Caco-2 (cell line): ENCODE data around the gene CACNA2D4. TPM values are rescaled to one million over a fixed set of nuclear protein-coding genes. Genes with fewer than 3 reads are reported as not detected.

Source experiments
- BruUV-seq: library from RNA; stranded (reverse); fragments of 400-500 nt; replicated peaks from 2 replicates; lab custom pipeline; 2021; lab: Mats Ljungman, UMichigan
- CTCF ChIA-PET: fragments of 300-600 bp; sonication (Branson Sonifier 250); formaldehyde crosslinking; loops from one replicate; lab custom pipeline; 2022; ENCODE audit warnings: antibody characterized with exemption; lab: Charles Lee
- POLR2A ChIA-PET: fragments of 300-600 bp; sonication (Branson Sonifier 250); formaldehyde crosslinking; loops from one replicate; lab custom pipeline; 2022; ENCODE audit warnings: antibody characterized with exemption; lab: Charles Lee
- DNase-seq, 2 experiments: peaks; one replicate each; pipeline versions ENCODE4 v3.0.0 to v3.0.0-alpha.2; 2020 to 2022
- H3K27me3 ChIP-seq: replicated peaks from 2 replicates; pipeline ENCODE4 v1.6.0; 2011; ENCODE audit warnings: low read length; ENCODE audit not compliant: control insufficient read depth, insufficient read depth
- H3K36me3 ChIP-seq: 2 replicates; pipeline ENCODE4 v1.5.1; 2011; ENCODE audit warnings: low read length; ENCODE audit not compliant: control insufficient read depth, insufficient read depth
- H3K4me1 ChIP-seq: fragments of 250-450 bp; sonication (Bioruptor Pico); 2 replicates; pipeline ENCODE4 v1.5.1; 2020; ENCODE audit warnings: mild to moderate bottlenecking
- H3K4me3 ChIP-seq: 2 replicates; pipeline ENCODE4 v1.5.1; 2011; ENCODE audit warnings: low read depth, mild to moderate bottlenecking, control low read depth, low read length
- H3K9me3 ChIP-seq: fragments of 250-450 bp; sonication (Bioruptor Pico); 2 replicates; pipeline ENCODE4 v1.5.1; 2020; ENCODE audit warnings: mild to moderate bottlenecking, moderate library complexity
- H3K27ac Mint-ChIP-seq: one replicate; pipeline ENCODE4 v1.8.0; 2022; ENCODE audit warnings: mixed read lengths; ENCODE audit not compliant: unreplicated experiment
- H3K27me3 Mint-ChIP-seq: one replicate; pipeline ENCODE4 v1.8.0; 2022; ENCODE audit warnings: mixed read lengths; ENCODE audit not compliant: insufficient read depth, unreplicated experiment
- H3K36me3 Mint-ChIP-seq: one replicate; pipeline ENCODE4 v1.8.0; 2022; ENCODE audit warnings: mild to moderate bottlenecking, mixed read lengths; ENCODE audit not compliant: insufficient read depth, unreplicated experiment
- H3K4me1 Mint-ChIP-seq: one replicate; pipeline ENCODE4 v1.8.0; 2022; ENCODE audit warnings: low read depth, mixed read lengths; ENCODE audit not compliant: unreplicated experiment
- H3K4me3 Mint-ChIP-seq: one replicate; pipeline ENCODE4 v1.8.0; 2022; ENCODE audit warnings: mild to moderate bottlenecking, moderate library complexity, mixed read lengths; ENCODE audit not compliant: unreplicated experiment
- H3K9me3 Mint-ChIP-seq: one replicate; pipeline ENCODE4 v1.8.0; 2022; ENCODE audit warnings: mixed read lengths; ENCODE audit not compliant: unreplicated experiment
- intact Hi-C: fragments of 100-400 bp; cut with micrococcal nuclease; formaldehyde crosslinking; loops from one replicate; pipeline ENCODE4 v1.10.0; 2022; ENCODE audit not compliant: unreplicated experiment
- total RNA-seq: library from RNA; stranded (reverse); gene quantifications from 2 replicates; pipeline ENCODE4 v1.2.3, GENCODE V29; 2022
- TF ChIP-seq, protein P1 (sequence below), 2 experiments: fragments of 200-600 bp in 1 of 2; IDR thresholded peaks; 1 replicate in 1 of 2; 2 replicates in 1 of 2; pipeline versions ENCODE4 v1.5.1 to v1.8.0; 2011 to 2022; ENCODE audit warnings: antibody characterized with exemption in 1 of 2, control low read depth in 1 of 2, inconsistent platforms in 1 of 2, low read depth in 1 of 2, low read length in 1 of 2, mild to moderate bottlenecking in 1 of 2, moderate library complexity in 1 of 2; ENCODE audit not compliant: insufficient read depth in 1 of 2, severe bottlenecking in 1 of 2, unreplicated experiment in 1 of 2

Gene CACNA2D4
- total RNA-seq, 1 experiment from 2014 or later, result 2.2 TPM

DNA sequence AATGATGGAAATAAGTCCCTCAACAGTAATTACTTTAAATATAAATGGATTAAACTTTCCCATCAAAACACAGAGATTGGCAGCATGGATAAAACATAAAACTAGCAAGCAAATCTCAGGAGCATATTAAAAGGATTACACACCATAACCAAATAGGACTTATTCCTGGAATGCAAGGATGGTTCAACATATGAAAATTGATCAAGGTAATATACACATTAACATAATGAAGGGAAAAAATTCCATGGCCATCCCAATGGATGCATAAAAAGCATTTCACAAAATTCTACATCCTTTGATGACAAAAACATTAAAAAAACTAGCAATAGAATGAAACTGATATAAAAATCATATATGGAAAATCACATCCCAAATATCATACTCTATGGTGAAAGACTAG, 13.6 kb downstream of the CACNA2D4 start:
- Histone ChIP-seq H3K36me3 (no peaks in the 10 kb centered on the region), H3K9me3 (peaks cover 36% of the 10 kb centered on the region), H3K4me1 (no peaks in the 10 kb centered on the region), H3K4me3 (no peak overlapping the region), H3K27me3 (no peaks in the 10 kb centered on the region)
- Mint-ChIP-seq H3K4me1 (no peaks in the 10 kb centered on the region), H3K4me3 (no peak overlapping the region), H3K36me3 (no peaks in the 10 kb centered on the region), H3K27ac (no peak overlapping the region), H3K9me3 (peaks cover 40% of the 10 kb centered on the region), H3K27me3 (peaks cover 5% of the 10 kb centered on the region)
- TF ChIP-seq, protein P1, sequence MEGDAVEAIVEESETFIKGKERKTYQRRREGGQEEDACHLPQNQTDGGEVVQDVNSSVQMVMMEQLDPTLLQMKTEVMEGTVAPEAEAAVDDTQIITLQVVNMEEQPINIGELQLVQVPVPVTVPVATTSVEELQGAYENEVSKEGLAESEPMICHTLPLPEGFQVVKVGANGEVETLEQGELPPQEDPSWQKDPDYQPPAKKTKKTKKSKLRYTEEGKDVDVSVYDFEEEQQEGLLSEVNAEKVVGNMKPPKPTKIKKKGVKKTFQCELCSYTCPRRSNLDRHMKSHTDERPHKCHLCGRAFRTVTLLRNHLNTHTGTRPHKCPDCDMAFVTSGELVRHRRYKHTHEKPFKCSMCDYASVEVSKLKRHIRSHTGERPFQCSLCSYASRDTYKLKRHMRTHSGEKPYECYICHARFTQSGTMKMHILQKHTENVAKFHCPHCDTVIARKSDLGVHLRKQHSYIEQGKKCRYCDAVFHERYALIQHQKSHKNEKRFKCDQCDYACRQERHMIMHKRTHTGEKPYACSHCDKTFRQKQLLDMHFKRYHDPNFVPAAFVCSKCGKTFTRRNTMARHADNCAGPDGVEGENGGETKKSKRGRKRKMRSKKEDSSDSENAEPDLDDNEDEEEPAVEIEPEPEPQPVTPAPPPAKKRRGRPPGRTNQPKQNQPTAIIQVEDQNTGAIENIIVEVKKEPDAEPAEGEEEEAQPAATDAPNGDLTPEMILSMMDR (IDR thresholded peaks at IDR 0.05; ENCODE audit: insufficient read depth in 1 of 2, low read depth in 1 of 2, low read length in 1 of 2, severe bottlenecking in 1 of 2, unreplicated experiment in 1 of 2), result no peak
- CTCF ChIA-PET, result no interaction called here
- DNase-seq, result peak in 1 of 2 experiments; percentile 0
- POLR2A ChIA-PET, result interaction anchor here (0.6 kb wide), 1 partner anchor 214 kb away, joined by 3 read pairs; no protein-coding TSS in a partner anchor
- intact Hi-C loops, result no loop called here
- no TSS peak for BruUV-seq

DNA sequence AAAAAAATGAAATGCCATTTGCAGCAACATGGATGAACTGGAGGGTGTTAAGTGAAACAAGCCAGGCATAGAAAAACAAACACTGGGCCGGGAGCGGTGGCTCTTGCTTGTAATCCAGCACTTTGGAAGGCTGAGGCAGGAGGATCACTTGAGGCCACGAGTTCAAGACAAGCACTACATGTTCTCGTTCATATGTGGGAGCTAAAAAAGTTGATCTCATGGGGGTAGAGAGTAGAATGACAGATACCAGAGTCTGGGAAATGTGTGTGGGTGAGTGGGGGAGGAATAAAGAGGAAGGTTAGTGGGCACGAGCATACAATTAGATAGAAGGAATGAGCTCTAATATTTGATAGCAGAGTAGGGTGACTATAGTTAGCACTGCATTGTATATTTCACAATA, 21.5 kb downstream of the CACNA2D4 start:
- Mint-ChIP-seq H3K27ac (no peak overlapping the region), H3K36me3 (no peaks in the 10 kb centered on the region), H3K9me3 (peaks cover 18% of the 10 kb centered on the region), H3K27me3 (peaks cover 31% of the 10 kb centered on the region), H3K4me3 (no peak overlapping the region), H3K4me1 (no peaks in the 10 kb centered on the region)
- ChIA-PET CTCF (no interaction called here), POLR2A (no interaction called here)
- Histone ChIP-seq H3K27me3 (no peaks in the 10 kb centered on the region; the same call in 1 of the 2 replicates), H3K4me3 (no peak overlapping the region), H3K36me3 (no peaks in the 10 kb centered on the region), H3K9me3 (peaks cover 5% of the 10 kb centered on the region; the same call in 1 of the 2 replicates), H3K4me1 (no peaks in the 10 kb centered on the region)
- intact Hi-C loops, result no loop called here
- TF ChIP-seq, protein P1 (IDR thresholded peaks at IDR 0.05; ENCODE audit: insufficient read depth in 1 of 2, low read depth in 1 of 2, low read length in 1 of 2, severe bottlenecking in 1 of 2, unreplicated experiment in 1 of 2), result no peak
- no peak for DNase-seq
- no TSS peak for BruUV-seq

DNA sequence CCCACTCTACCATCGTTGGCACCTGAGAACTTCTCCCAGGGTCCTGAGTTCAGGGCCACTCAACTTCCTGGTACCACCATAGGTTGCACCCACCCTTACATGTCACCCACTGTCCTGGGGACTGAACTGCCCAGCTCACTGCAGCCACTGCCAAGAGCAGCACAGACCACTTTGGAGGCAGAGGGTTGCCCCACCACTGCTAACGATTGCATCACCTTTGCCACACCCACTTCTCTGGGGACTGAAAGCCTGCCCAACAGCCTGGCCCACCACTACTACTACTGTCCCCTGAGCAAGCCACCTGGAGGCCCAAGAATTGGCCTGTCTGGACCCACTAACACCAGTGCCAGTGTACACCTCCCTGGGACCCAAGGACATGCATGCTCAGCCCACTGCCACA, 27.6 kb downstream of the CACNA2D4 start:
- Histone ChIP-seq H3K36me3 (no peaks in the 10 kb centered on the region), H3K4me1 (peaks cover under 1% of the 10 kb centered on the region; the same call in 1 of the 2 replicates), H3K9me3 (peaks cover 20% of the 10 kb centered on the region), H3K4me3 (no peak overlapping the region), H3K27me3 (no peaks in the 10 kb centered on the region)
- BruUV-seq, result no TSS peak
- peaks cover 24% of the 10 kb centered on the region for H3K9me3 Mint-ChIP-seq
- no peaks in the 10 kb centered on the region for H3K36me3 Mint-ChIP-seq
- POLR2A ChIA-PET, result no interaction called here
- CTCF ChIA-PET, result no interaction called here
- H3K27me3 Mint-ChIP-seq, result peaks cover 20% of the 10 kb centered on the region
- no peak overlapping the region for H3K27ac Mint-ChIP-seq
- DNase-seq, result peak in 1 of 2 experiments; percentile 30
- H3K4me1 Mint-ChIP-seq, result no peaks in the 10 kb centered on the region
- intact Hi-C loops, result no loop called here
- TF ChIP-seq, protein P1 (IDR thresholded peaks at IDR 0.05; ENCODE audit: insufficient read depth in 1 of 2, low read depth in 1 of 2, low read length in 1 of 2, severe bottlenecking in 1 of 2, unreplicated experiment in 1 of 2), result no peak
- H3K4me3 Mint-ChIP-seq, result no peak overlapping the region
